GM21723 (cell line): ENCODE results near the gene SLC9A7.

Source experiments
- ATAC-seq: cut with Tn5 transposase; IDR thresholded peaks from one replicate; pipeline ENCODE4 v1.9.1; 2021; ENCODE audit warnings: mild to moderate bottlenecking, moderate library complexity; ENCODE audit not compliant: unreplicated experiment

SLC9A7 gene

GRCh38 chrX:46577221-46578005, 181.5 kb downstream of the SLC9A7 start:
- ATAC-seq = no peak

GRCh38 chrX:46576458-46576857, 182.5 kb downstream of the SLC9A7 start:
- ATAC-seq = no peak

GRCh38 chrX:46575991-46576392, 182.9 kb downstream of the SLC9A7 start:
- no peak for ATAC-seq

GRCh38 chrX:46575586-46575985, 183.3 kb downstream of the SLC9A7 start:
- no peak for ATAC-seq

- ATAC-seq = peak; percentile 11
Observed at GRCh38 chrX:46574774-46575381, 184.0 kb downstream of the SLC9A7 start.

- ATAC-seq = peak; percentile 28
Observed at GRCh38 chrX:46573892-46574773, 184.8 kb downstream of the SLC9A7 start.

- peak; percentile 55 for ATAC-seq
Observed at GRCh38 chrX:46573331-46573891, 185.5 kb downstream of the SLC9A7 start, which contains the start of gene CHST7. Gene CHST7 (plus strand): TSS chrX:46573765. CDS start chrX:46573932, 167 bp downstream.

GRCh38 chrX:46572340-46572936, 186.5 kb downstream of the SLC9A7 start:
- peak; percentile 44 for ATAC-seq

GRCh38 chrX:46571423-46572339, 187.2 kb downstream of the SLC9A7 start:
- ATAC-seq = no peak

GRCh38 chrX:46569621-46570020, 189.3 kb downstream of the SLC9A7 start:
- ATAC-seq = no peak

- ATAC-seq = no peak
Observed at GRCh38 chrX:46567388-46567787, 191.5 kb downstream of the SLC9A7 start.

GRCh38 chrX:46561824-46562657, 196.9 kb downstream of the SLC9A7 start:
- peak; percentile 98 for ATAC-seq

- ATAC-seq = no peak
Observed at GRCh38 chrX:46559062-46559461, 199.9 kb downstream of the SLC9A7 start.

GRCh38 chrX:46554942-46555341, 204.0 kb downstream of the SLC9A7 start:
- ATAC-seq = no peak

GRCh38 chrX:46553935-46554334, 205.0 kb downstream of the SLC9A7 start:
- no peak for ATAC-seq

GRCh38 chrX:46551494-46552128, 207.3 kb downstream of the SLC9A7 start:
- no peak for ATAC-seq

- ATAC-seq = no peak
Observed at GRCh38 chrX:46549914-46550313, 209.0 kb downstream of the SLC9A7 start.
